ENCODE data around the gene CACNA1I.
"Not testable (repeated sequence)": the region's sequence is repeated elsewhere in the genome, so short reads cannot be mapped to it uniquely, and the experiment has no call there.

Gene CACNA1I

DNA sequence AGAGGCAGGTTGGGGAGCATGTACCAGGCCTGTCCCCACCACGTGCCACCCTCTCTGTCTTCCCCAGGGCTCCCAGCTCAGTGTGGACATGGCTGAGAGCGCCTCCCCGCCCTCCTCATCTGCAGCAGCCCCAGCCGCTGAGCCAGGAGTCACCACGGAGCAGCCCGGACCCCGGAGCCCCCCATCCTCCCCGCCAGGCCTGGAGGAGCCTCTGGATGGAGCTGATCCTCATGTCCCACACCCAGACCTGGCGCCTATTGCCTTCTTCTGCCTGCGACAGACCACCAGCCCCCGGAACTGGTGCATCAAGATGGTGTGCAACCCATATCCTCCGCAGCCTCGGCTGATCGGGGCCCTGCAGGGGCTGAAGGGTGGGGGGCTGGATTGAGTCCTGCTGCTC is at the start of gene CACNA1I:
CACNA1I (plus strand) TSS at position 89 of the 400 bp plus-strand sequence; CDS start at position 89, 0 bp downstream.
- H3K27ac Mint-ChIP-seq = no peak within 1 kb of the TSS
- peaks cover 3% of the 10 kb centered on the region for H3K9me3 Mint-ChIP-seq
- no peak within 1 kb of the TSS for H3K4me3 Mint-ChIP-seq
- H3K36me3 Mint-ChIP-seq (ENCODE audit: low read depth) = no peaks in the 10 kb centered on the region
- H3K27me3 Mint-ChIP-seq (ENCODE audit: low read depth) = no peaks in the 10 kb centered on the region
- H3K4me1 Mint-ChIP-seq (ENCODE audit: low read depth) = peaks cover 12% of the 10 kb centered on the region

DNA sequence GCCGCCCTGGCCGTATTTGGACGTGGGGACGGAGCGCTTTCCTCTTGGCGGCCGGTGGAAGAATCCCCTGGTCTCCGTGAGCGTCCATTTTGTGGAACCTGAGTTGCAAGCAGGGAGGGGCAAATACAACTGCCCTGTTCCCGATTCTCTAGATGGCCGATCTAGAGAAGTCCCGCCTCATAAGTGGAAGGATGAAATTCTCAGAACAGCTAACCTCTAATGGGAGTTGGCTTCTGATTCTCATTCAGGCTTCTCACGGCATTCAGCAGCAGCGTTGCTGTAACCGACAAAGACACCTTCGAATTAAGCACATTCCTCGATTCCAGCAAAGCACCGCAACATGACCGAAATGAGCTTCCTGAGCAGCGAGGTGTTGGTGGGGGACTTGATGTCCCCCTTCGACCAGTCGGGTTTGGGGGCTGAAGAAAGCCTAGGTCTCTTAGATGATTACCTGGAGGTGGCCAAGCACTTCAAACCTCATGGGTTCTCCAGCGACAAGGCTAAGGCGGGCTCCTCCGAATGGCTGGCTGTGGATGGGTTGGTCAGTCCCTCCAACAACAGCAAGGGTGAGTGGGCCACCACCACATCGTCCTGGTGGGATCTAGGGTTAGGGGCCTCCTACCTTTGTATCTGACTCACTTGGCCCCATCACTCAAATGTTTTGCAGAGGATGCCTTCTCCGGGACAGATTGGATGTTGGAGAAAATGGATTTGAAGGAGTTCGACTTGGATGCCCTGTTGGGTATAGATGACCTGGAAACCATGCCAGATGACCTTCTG is 49.3 kb upstream of the CACNA1I start:
- Mint-ChIP-seq H3K36me3 (ENCODE audit: low read depth) (peaks cover 55% of the 10 kb centered on the region), H3K4me1 (ENCODE audit: low read depth) (peaks cover 50% of the 10 kb centered on the region), H3K4me3 (peak overlapping the region; percentile 91), H3K27ac (peak overlapping the region; percentile 80)
- H3K27me3 Mint-ChIP-seq (ENCODE audit: low read depth); H3K9me3 Mint-ChIP-seq: not testable (repeated sequence)

DNA sequence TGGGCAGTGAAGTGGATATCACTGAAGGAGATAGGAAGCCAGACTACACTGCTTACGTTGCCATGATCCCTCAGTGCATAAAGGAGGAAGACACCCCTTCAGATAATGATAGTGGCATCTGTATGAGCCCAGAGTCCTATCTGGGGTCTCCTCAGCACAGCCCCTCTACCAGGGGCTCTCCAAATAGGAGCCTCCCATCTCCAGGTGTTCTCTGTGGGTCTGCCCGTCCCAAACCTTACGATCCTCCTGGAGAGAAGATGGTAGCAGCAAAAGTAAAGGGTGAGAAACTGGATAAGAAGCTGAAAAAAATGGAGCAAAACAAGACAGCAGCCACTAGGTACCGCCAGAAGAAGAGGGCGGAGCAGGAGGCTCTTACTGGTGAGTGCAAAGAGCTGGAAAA is 48.5 kb upstream of the CACNA1I start:
- H3K27ac Mint-ChIP-seq = peak overlapping the region; percentile 80
- H3K9me3 Mint-ChIP-seq; H3K27me3 Mint-ChIP-seq (ENCODE audit: low read depth): not testable (repeated sequence)
- H3K36me3 Mint-ChIP-seq (ENCODE audit: low read depth) = peaks cover 54% of the 10 kb centered on the region
- peak overlapping the region; percentile 91 for H3K4me3 Mint-ChIP-seq
- peaks cover 54% of the 10 kb centered on the region for H3K4me1 Mint-ChIP-seq (ENCODE audit: low read depth)

DNA sequence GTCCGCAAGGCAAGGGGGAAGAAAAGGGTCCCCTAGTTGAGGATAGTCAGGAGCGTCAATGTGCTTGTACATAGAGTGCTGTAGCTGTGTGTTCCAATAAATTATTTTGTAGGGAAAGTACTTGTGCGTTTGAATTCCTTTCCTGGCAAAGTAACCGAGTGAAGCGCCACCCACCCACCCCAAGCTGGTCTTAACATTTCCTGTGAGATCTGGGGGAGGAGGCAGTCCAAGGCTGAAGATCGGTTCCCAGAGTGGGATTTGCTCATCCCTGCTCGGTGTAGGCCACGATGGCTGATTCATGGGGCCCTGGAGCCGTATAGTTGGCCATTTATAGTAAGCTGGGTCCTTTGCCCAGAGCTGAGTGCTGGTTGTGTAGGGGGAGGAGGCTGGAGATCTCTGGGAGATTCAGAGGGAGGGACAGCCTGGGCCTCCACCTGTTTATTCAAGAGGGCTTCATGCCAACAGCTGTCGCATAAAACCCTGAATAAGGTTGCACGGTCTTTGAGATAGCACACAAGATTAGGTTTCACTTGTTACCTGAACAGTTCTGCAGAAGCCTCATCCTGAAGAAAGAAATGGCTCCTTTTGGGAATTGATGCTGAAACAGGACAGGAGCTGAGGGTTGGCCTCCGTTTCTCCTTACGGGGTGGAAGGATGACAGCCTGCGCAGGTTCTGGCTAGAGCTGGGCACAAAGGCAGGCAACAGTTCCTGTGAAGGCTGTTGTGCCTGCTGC is 47.8 kb upstream of the CACNA1I start:
- Mint-ChIP-seq H3K27ac (peak overlapping the region; percentile 80), H3K4me1 (ENCODE audit: low read depth) (peaks cover 58% of the 10 kb centered on the region), H3K27me3 (ENCODE audit: low read depth) (peaks cover 3% of the 10 kb centered on the region), H3K9me3 (no peaks in the 10 kb centered on the region), H3K4me3 (peak overlapping the region; percentile 91), H3K36me3 (ENCODE audit: low read depth) (peaks cover 57% of the 10 kb centered on the region)

DNA sequence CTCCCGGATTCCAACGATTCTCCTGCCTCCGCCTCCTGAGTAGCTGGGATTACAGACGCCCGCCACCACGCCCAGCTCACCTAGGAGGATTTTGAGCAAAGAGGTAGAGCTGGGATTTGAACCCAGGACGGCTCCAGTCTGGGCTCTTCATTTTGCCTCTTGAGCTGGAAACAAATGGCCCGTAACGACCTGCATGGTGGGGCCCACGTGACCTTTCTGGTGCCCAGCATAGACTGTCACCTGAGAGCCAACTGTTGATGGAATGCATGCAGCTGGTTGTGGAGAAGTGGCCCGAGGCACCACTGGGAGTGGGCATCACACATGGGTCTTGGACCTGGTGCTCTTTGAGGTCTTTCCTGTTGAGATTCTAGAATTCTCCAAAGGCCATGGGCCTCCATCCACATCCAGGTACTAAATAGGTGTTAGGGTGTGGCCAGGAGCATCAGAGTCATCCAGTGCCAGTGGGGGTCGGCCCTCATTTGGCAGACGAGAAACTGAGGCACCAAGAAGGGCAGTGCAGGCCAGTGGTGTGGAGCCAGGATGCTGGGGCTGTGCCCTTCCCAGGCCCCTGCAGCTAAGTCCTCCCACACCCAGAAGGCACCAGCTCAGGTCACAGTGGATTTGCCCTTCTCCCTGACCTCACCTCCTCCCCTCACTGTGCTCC is 46.3 kb upstream of the CACNA1I start:
- peaks cover 3% of the 10 kb centered on the region for H3K27me3 Mint-ChIP-seq (ENCODE audit: low read depth)
- no peaks in the 10 kb centered on the region for H3K9me3 Mint-ChIP-seq
- peaks cover 67% of the 10 kb centered on the region for H3K36me3 Mint-ChIP-seq (ENCODE audit: low read depth)
- H3K4me3 Mint-ChIP-seq = peak overlapping the region; percentile 52
- peak overlapping the region; percentile 49 for H3K27ac Mint-ChIP-seq
- peaks cover 60% of the 10 kb centered on the region for H3K4me1 Mint-ChIP-seq (ENCODE audit: low read depth)

DNA sequence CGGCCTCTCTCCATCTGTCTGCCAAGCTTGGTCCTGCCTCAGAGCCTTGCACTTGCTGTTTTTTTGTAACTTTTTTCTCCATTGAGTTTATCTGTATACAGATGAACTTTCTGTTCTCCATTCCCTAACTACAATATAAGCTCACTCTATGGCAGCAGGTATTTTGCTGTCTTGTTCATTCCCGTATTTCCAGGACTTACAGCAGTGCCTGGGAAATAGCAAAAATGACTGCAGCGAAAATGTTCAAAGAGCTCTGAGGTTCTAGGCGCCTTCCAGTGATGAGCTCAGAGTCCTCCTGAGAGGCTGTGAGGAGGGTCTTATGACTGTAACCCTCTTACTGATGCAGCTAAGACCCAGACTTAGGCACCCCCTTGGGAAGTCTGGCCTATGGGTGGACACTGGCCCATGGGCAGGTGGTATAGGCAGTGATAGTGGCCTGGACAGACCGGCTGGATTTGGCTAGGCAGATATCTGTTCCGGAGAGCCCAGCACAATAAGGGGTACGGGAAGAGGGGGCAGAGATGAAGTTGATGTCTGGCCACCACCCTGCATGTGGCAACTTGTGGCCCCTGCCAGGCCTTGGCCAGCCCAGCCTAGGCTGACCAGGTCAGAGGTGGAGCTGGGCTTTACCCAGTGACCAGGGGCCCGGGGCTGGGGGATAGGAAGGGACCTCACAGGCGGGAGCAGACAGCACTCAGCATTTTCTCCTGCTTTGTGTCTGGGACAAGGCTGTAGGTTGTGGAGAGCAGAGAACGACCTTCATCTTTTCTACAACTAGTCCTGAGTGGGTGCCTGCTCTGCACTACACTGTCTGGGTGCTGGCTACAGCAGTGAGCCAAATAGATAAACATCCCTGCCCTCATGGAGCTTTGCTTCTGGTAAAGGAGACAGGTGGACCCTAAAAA is 45.5 kb upstream of the CACNA1I start:
- Mint-ChIP-seq H3K4me3 (peak overlapping the region; percentile 52), H3K36me3 (ENCODE audit: low read depth) (peaks cover 74% of the 10 kb centered on the region)

DNA sequence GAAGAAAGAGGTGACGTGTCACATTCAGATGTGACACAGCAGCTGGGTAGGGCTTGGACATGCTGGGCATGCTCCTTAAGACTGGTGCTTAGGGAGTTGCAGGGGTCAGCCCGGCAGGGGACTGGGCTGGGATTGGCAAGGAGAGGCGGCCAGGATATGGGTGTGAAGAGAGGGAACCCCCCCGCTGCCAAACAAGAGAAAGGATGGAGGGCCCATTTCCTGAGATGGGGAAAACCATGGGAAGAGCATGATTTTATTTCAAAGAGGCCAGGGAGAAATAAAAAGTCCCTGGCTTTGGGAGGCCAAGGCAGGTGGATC is 44.9 kb upstream of the CACNA1I start:
- Mint-ChIP-seq H3K4me1 (ENCODE audit: low read depth) (peaks cover 66% of the 10 kb centered on the region), H3K4me3 (peak overlapping the region; percentile 12), H3K9me3 (no peaks in the 10 kb centered on the region), H3K27me3 (ENCODE audit: low read depth) (no peaks in the 10 kb centered on the region), H3K27ac (peak overlapping the region; percentile 73), H3K36me3 (ENCODE audit: low read depth) (peaks cover 73% of the 10 kb centered on the region)

More for the DNA sequence above, 45.5 kb upstream of the CACNA1I start:
- Mint-ChIP-seq H3K27ac (peak overlapping the region; percentile 73), H3K27me3 (ENCODE audit: low read depth) (peaks cover 2% of the 10 kb centered on the region), H3K9me3 (no peaks in the 10 kb centered on the region), H3K4me1 (ENCODE audit: low read depth) (peaks cover 64% of the 10 kb centered on the region)

DNA sequence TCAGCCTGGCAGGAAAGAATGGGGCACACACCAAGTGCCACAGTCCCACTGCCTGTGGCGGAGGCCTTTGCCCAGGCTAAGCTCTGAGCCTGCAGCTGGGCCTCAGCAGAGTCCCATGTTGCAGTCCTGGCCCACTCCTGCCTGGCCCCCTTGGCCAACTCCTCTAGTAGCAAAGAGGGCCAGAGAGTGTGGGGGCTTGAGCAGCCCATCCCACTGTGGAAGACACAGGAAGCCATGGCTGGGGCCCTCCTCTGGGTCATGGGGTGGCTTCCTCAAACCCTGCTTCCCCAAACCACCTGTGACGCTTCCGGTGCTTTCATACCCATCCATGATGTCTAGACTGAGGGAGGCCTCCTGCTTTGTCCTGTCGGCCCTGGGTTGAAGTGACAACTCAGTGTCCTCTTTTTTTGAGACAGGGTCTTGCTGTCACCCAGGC is 43.8 kb upstream of the CACNA1I start:
- no peaks in the 10 kb centered on the region for H3K9me3 Mint-ChIP-seq
- H3K4me3 Mint-ChIP-seq = peak overlapping the region; percentile 40
- H3K36me3 Mint-ChIP-seq (ENCODE audit: low read depth) = peaks cover 64% of the 10 kb centered on the region
- H3K27me3 Mint-ChIP-seq (ENCODE audit: low read depth) = no peaks in the 10 kb centered on the region
- peaks cover 73% of the 10 kb centered on the region for H3K4me1 Mint-ChIP-seq (ENCODE audit: low read depth)
- H3K27ac Mint-ChIP-seq = peak overlapping the region; percentile 76

DNA sequence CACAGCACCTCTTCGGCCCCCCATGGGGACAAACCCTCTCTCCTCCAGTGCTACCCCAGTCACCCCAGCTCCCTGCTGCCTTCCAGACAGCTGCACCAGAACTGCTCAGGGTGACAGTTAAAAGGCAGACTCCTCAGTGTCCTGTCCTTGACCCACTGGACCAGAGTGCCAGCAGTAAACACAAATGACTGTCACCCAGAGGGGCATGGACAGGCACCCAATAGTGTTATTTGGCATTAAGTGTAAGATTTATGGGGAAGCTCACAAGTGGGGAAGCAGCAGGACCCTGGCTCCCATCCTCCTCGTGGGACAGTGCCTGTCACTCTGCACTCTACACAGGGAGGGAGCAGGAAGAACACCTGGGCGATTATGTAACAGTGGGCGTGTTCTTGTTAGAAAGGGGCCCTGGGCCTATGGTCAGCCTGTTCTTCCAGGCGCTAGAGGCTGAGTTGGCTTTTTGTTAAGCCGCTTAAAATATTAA is 43.0 kb upstream of the CACNA1I start:
- peak overlapping the region; percentile 9 for H3K4me3 Mint-ChIP-seq
- H3K4me1 Mint-ChIP-seq (ENCODE audit: low read depth) = peaks cover 69% of the 10 kb centered on the region
- H3K27ac Mint-ChIP-seq = peak overlapping the region; percentile 76
- peaks cover 61% of the 10 kb centered on the region for H3K36me3 Mint-ChIP-seq (ENCODE audit: low read depth)
- no peaks in the 10 kb centered on the region for H3K27me3 Mint-ChIP-seq (ENCODE audit: low read depth)
- no peaks in the 10 kb centered on the region for H3K9me3 Mint-ChIP-seq

DNA sequence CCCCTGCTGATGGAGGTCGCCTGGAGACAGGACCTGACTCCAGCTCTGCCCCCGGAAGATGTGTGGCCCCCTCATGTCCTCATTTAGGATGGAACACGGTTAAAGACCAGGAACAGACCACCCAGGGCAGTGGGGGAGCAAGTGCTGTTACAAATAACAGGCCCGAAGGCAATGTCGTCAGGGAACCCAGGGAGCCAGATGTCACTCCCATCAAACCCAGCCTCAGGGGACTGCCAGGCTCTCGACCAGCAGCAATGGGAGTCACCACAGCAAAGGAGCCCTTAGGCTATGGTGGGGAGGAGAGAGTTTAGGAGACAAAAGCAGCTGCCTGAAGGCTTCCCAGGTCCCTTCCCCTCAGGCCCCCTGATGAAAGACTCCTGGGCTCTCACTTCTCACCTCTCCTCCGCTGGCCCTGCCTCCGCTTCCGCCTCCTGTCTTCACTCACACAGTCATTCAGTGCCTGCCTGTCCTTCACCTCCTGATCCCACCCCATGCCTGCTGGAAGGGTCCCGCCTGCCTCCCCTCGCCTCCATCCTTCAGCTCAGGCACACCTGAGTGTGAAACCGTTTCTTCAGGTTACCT is 42.4 kb upstream of the CACNA1I start:
- Mint-ChIP-seq H3K27ac (peak overlapping the region; percentile 45), H3K4me3 (no peak overlapping the region), H3K27me3 (ENCODE audit: low read depth) (no peaks in the 10 kb centered on the region), H3K4me1 (ENCODE audit: low read depth) (peaks cover 68% of the 10 kb centered on the region), H3K9me3 (no peaks in the 10 kb centered on the region), H3K36me3 (ENCODE audit: low read depth) (peaks cover 57% of the 10 kb centered on the region)

DNA sequence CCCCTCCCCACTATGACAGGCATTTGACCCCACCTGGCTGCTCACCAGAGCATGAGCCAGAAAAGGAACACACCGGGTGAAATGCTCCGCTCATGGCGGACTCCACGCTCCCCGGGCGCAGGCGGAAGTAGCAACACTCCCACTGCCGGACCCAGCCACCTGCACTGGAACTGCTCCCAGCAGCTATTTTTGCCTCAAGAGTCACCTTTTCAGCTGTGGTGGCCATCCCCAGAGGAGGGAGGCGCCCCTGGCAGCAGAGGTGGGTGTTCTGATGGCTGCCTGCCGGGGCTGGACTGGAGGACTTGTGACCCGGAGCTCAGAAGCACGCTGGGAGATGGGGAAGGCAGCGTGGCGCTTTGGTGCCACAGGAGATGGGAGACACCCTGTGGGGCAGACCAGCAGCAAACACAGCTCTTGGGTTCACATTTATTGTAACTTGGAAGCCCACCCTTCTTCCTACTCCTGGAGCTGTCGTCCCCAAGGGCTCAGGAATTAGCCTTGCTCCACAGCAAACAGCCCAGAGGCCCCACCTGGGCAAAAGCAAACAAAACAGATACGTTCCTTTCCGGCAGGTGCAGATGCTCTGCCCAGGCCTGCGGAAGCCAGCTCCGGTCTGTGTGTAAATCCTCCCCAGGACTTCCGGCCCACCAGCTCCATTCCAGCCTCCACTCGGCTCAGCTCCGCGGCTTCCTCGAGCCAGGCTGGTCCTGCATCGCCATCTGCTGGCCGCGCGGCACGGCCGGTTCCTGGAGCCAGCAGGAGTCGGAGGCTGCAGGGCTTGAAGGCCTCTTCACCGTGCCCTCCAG is 41.7 kb upstream of the CACNA1I start:
- H3K9me3 Mint-ChIP-seq = no peaks in the 10 kb centered on the region
- peaks cover 66% of the 10 kb centered on the region for H3K4me1 Mint-ChIP-seq (ENCODE audit: low read depth)
- H3K36me3 Mint-ChIP-seq (ENCODE audit: low read depth) = peaks cover 54% of the 10 kb centered on the region
- peak overlapping the region; percentile 67 for H3K27ac Mint-ChIP-seq
- H3K4me3 Mint-ChIP-seq = peak overlapping the region; percentile 57
- no peaks in the 10 kb centered on the region for H3K27me3 Mint-ChIP-seq (ENCODE audit: low read depth)

DNA sequence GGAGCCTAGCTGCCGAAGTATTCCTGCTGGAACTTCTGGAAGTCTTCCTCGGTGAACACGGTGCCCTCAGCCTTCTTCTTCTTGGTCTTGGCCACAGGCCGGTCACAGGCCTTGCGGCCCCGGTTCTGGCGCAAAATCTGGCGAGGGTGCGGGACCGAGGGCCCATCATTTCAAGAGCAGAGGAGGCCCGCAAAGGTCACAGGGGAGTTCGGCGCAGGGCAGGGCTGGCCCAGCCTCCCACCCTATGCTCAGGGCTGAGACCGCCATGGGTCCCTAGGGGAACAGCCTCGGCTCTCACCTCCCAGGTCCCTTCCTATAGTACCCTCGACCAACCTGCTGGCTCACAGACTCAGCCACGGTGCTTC is 41.1 kb upstream of the CACNA1I start:
- Mint-ChIP-seq H3K27ac (peak overlapping the region; percentile 8), H3K27me3 (ENCODE audit: low read depth) (no peaks in the 10 kb centered on the region), H3K4me3 (peak overlapping the region; percentile 57), H3K9me3 (no peaks in the 10 kb centered on the region), H3K4me1 (ENCODE audit: low read depth) (peaks cover 68% of the 10 kb centered on the region), H3K36me3 (ENCODE audit: low read depth) (peaks cover 49% of the 10 kb centered on the region)

DNA sequence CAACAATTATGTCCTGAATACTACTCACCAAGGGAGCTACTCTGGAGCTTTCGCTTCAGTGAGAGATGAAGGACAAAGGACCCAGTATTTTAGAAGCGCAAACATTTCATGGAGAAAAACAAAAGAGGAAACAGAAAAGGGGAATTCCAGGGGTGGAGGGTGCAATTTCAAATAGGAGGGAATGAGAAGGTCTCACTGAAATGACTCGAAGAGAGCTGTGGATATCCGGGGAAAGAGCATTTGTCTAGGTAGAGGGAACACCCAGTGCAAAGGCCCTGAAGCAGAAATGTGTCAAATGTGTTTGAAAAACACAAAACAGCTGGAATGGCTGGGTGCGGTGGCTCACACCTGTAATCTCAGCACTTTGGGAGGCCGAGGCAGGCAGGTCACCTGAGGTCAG is 40.4 kb upstream of the CACNA1I start:
- Mint-ChIP-seq H3K36me3 (ENCODE audit: low read depth) (peaks cover 43% of the 10 kb centered on the region), H3K27ac (peak overlapping the region; percentile 8)

More for the DNA sequence above, 40.4 kb upstream of the CACNA1I start:
- Mint-ChIP-seq H3K9me3 (no peaks in the 10 kb centered on the region), H3K4me3 (peak overlapping the region; percentile 1), H3K27me3 (ENCODE audit: low read depth) (no peaks in the 10 kb centered on the region), H3K4me1 (ENCODE audit: low read depth) (peaks cover 62% of the 10 kb centered on the region)
